GM12878 (cell line): ENCODE measurements around the gene CMTM3. TPM values are rescaled to one million over a fixed set of nuclear protein-coding genes. Genes with fewer than 3 reads are reported as not detected.

Source experiments
- ATAC-seq: fragments of 200-7000 bp; cut with Tn5 transposase; 3 replicates; pipeline ENCODE4 v1.9.1; 2020; ENCODE audit warnings: mild to moderate bottlenecking, moderate library complexity
- Bru-seq: library from RNA; stranded (reverse); fragments of 400-500 nt; gene quantifications from one replicate; lab custom pipeline; 2021; lab: Mats Ljungman, UMichigan
- BruChase-seq, 2 experiments: library from RNA; stranded (reverse); fragments of 400-500 nt; gene quantifications; one replicate each; lab custom pipeline; 2021; lab: Mats Ljungman, UMichigan
- BruUV-seq: library from RNA; stranded (reverse); fragments of 400-500 nt; replicated peaks from 2 replicates; lab custom pipeline; 2021; lab: Mats Ljungman, UMichigan
- CTCF ChIA-PET: fragments of 300-600 bp; sonication (Branson Sonifier 250); formaldehyde crosslinking; extraction: SDS; loops from one replicate; lab custom pipeline; 2021; ENCODE audit warnings: inconsistent platforms; lab: Yijun Ruan, JAX
- POLR2A ChIA-PET: fragments of 350-600 bp; formaldehyde crosslinking; extraction: SDS; loops from one replicate; lab custom pipeline; 2021; ENCODE audit warnings: inconsistent platforms; lab: Charles Lee
- RAD21 ChIA-PET: fragments of 300-600 bp; sonication (Branson Sonifier 250); formaldehyde crosslinking; loops from one replicate; lab custom pipeline; 2023; ENCODE audit warnings: antibody characterized with exemption; ENCODE audit not compliant: unreplicated experiment; lab: Charles Lee
- SMC1A ChIA-PET: fragments of 300-600 bp; sonication (Branson Sonifier 250); formaldehyde crosslinking; loops from one replicate; lab custom pipeline; 2023; ENCODE audit not compliant: unreplicated experiment, uncharacterized antibody; lab: Charles Lee
- DNase-seq: peaks from one replicate; pipeline ENCODE4 v3.0.0-alpha.2; 2011; ENCODE audit warnings: low read depth, low spot score
- FAIRE-seq: peaks from 3 replicates; lab custom pipeline; 2011; peaks lifted over from hg19 to GRCh38; lab: Jason Lieb, UNC
- H2AFZ ChIP-seq: 2 replicates; pipeline ENCODE4 v1.6.0; 2011; ENCODE audit warnings: low read depth, low read length, control low read depth; ENCODE audit not compliant: control insufficient read depth
- H3K27ac ChIP-seq: 2 replicates; pipeline ENCODE4 v1.5.1; 2011; ENCODE audit warnings: control low read depth; ENCODE audit not compliant: control insufficient read depth, insufficient read depth
- H3K27me3 ChIP-seq, 2 experiments: replicated peaks in 1 of 2; 2 replicates each; pipeline versions ENCODE4 v1.6.0 to v1.6.1; 2011; ENCODE audit warnings: low read length in 1 of 2; ENCODE audit not compliant: control insufficient read depth in 2 of 2, insufficient read depth in 2 of 2
- H3K36me3 ChIP-seq, 2 experiments: 2 replicates each; pipeline ENCODE4 v1.5.1; 2011; ENCODE audit warnings: low read length in 1 of 2; ENCODE audit not compliant: control insufficient read depth in 2 of 2, insufficient read depth in 2 of 2
- H3K4me1 ChIP-seq: 2 replicates; pipeline ENCODE4 v1.6.1; 2011; ENCODE audit warnings: mild to moderate bottlenecking, low read length, moderate library complexity, mixed read lengths; ENCODE audit not compliant: control insufficient read depth, insufficient read depth
- H3K4me2 ChIP-seq: 2 replicates; pipeline ENCODE4 v1.6.0; 2011; ENCODE audit warnings: control low read depth; ENCODE audit not compliant: control insufficient read depth, insufficient read depth
- H3K4me3 ChIP-seq: fragments of 200-600 bp; sonication (generic); 2 replicates; pipeline ENCODE4 v1.5.1; 2016
- H3K79me2 ChIP-seq: 2 replicates; pipeline ENCODE4 v1.6.0; 2011; ENCODE audit warnings: low read length; ENCODE audit not compliant: control insufficient read depth, insufficient read depth
- H3K9ac ChIP-seq: 2 replicates; pipeline ENCODE4 v1.8.0; 2011; ENCODE audit warnings: low read length, control low read depth, mixed read lengths; ENCODE audit not compliant: control insufficient read depth, insufficient read depth
- H3K9me3 ChIP-seq: replicated peaks from 3 replicates; pipeline ENCODE4 v1.5.1; 2011; ENCODE audit warnings: mild to moderate bottlenecking, low read length; ENCODE audit not compliant: control insufficient read depth, insufficient read depth
- H4K20me1 ChIP-seq: 2 replicates; pipeline ENCODE4 v1.6.0; 2011; ENCODE audit not compliant: control insufficient read depth, insufficient read depth
- NR2F1 ChIP-seq: fragments of 450-650 bp; conservative IDR thresholded peaks from 2 replicates; pipeline ENCODE4 v1.6.1; 2017; ENCODE audit warnings: mild to moderate bottlenecking
- RB1 ChIP-seq: fragments of 450-650 bp; formaldehyde crosslinking; IDR thresholded peaks from 2 replicates; pipeline ENCODE4 v1.6.1; 2017; ENCODE audit warnings: mild to moderate bottlenecking, borderline replicate concordance
- SMC3 ChIP-seq: IDR thresholded peaks from 2 replicates; pipeline ENCODE4 v1.6.1; 2011; ENCODE audit warnings: low read length, improper control_type of control experiment, borderline replicate concordance
- TCF12 ChIP-seq: IDR thresholded peaks from 2 replicates; pipeline ENCODE4 v1.6.1; 2011; ENCODE audit warnings: low read depth, mild to moderate bottlenecking, low read length
- YY1 ChIP-seq: IDR thresholded peaks from 2 replicates; pipeline ENCODE4 v1.6.1; 2011; ENCODE audit warnings: low read depth, mild to moderate bottlenecking, low read length
- WGBS: methylation state at CpG from one replicate; pipeline ENCODE4 v1.1.6; 2016; ENCODE audit warnings: low lambda C conversion rate; ENCODE audit not compliant: insufficient replicate concordance, insufficient coverage; ENCODE audit errors: missing lambda C conversion rate; 5-methylcytosine and 5-hydroxymethylcytosine counted together
- in situ Hi-C: fragments of 300-500 bp; cut with MboI; formaldehyde crosslinking; loops from 9 replicates; pipeline ENCODE4 v1.14.3; 2018; ENCODE audit warnings: mixed read lengths
- intact Hi-C: fragments of 100-400 bp; cut with micrococcal nuclease; formaldehyde crosslinking; loops from one replicate; pipeline ENCODE4 v1.14.2; 2022; ENCODE audit not compliant: unreplicated experiment
- long read RNA-seq, 2 experiments: library from polyadenylated mRNA; unstranded; transcript quantifications; one replicate each; pipeline ENCODE4 v2.0.0, GENCODE V29; 2019 to 2020
- polyA minus RNA-seq, 3 experiments: library from RNA; depleted of rRNA, polyadenylated mRNA; stranded (reverse); fragments of >200 nt; gene quantifications; 2 replicates each; pipeline ENCODE4 v1.2.3, GENCODE V29; 2011
- polyA plus RNA-seq, 11 experiments: library from polyadenylated mRNA; depleted of rRNA in 4 of 11; unstranded in 6 of 11; stranded (reverse) in 5 of 11; fragments of >200 nt; fragmentation: Nextera tagmentation in 4 of 11; fragmentation: Illumina TruSeq in 1 of 11; extraction: Ambion mirVana in 4 of 11; extraction: Trizol in 1 of 11; gene quantifications; 1 replicate in 1 of 11; 2 replicates in 10 of 11; pipeline versions ENCODE4 v1.2.1 to v1.2.3, GENCODE V29; 2011 to 2016; ENCODE audit warnings: inconsistent platforms in 2 of 11, missing spikeins in 2 of 11, low read depth in 1 of 11
- total RNA-seq, 4 experiments: library from RNA; depleted of rRNA in 3 of 4; stranded (reverse); fragments of >200 nt in 3 of 4; fragmentation: Illumina TruSeq in 1 of 4; extraction: Trizol in 1 of 4; gene quantifications; 2 replicates each; pipeline versions ENCODE4 v1.2.1 to v1.2.3, GENCODE V29; 2013 to 2021
- TF ChIP-seq, protein P1 (sequence below), 3 experiments: IDR thresholded peaks in 2 of 3; conservative IDR thresholded peaks in 1 of 3; 2 replicates each; pipeline ENCODE4 v1.5.1; 2011; ENCODE audit warnings: low read depth in 3 of 3, low read length in 3 of 3, mild to moderate bottlenecking in 3 of 3, control low read depth in 2 of 3, moderate library complexity in 2 of 3, inconsistent platforms in 1 of 3, mixed read lengths in 1 of 3; ENCODE audit not compliant: control insufficient read depth in 2 of 3, insufficient read depth in 1 of 3; ENCODE audit errors: extremely low read depth in 1 of 3
- TF ChIP-seq, protein P2 (sequence below): fragments of 450-650 bp; IDR thresholded peaks from 2 replicates; pipeline ENCODE4 v1.6.1; 2018; ENCODE audit warnings: mild to moderate bottlenecking, low read depth, moderate library complexity; ENCODE audit not compliant: partially characterized antibody

Gene CMTM3
- total RNA-seq (2013; cell fraction: nucleolus; rRNA removed), result 11.5 and 12.5 TPM in 2 replicates
- 11.7 and 12.8 TPM in 2 replicates for total RNA-seq (2014; rRNA removed)
- 10.9 and 11.7 TPM in 2 replicates for total RNA-seq (2014; rRNA removed; fragmentation: Illumina TruSeq; extraction: Trizol)
- 31.5 and 35.5 TPM in 2 replicates for total RNA-seq (2021)
- 9.4 TPM for polyA plus RNA-seq (2011; ENCODE audit: low read depth)
- 28.7 and 47.4 TPM in 2 replicates for polyA plus RNA-seq (2011; rRNA removed)
- polyA plus RNA-seq (2011; cell fraction: cytosol; rRNA removed), result 49.0 and 53.8 TPM in 2 replicates
- polyA plus RNA-seq (2011; cell fraction: nucleus; rRNA removed), result 34.3 and 35.4 TPM in 2 replicates
- polyA plus RNA-seq (2012), result 13.6 and 14.5 TPM in 2 replicates
- 16.0 and 25.2 TPM in 2 replicates for polyA plus RNA-seq (2014; fragmentation: Illumina TruSeq; extraction: Trizol)
- 10 to 100 TPM in 1 of 2 experiments, 1 to 10 TPM in 1; 5.4 to 16.0 TPM for polyA plus RNA-seq (2014; fragmentation: Nextera tagmentation; extraction: Ambion mirVana)
- 32.0 and 37.1 TPM in 2 replicates for polyA plus RNA-seq (2014; rRNA removed)
- 10 to 100 TPM; 38.8 to 42.3 TPM for polyA plus RNA-seq (2016; fragmentation: Nextera tagmentation; extraction: Ambion mirVana)
- 23.6 and 48.8 TPM in 2 replicates for polyA minus RNA-seq (2011; rRNA and poly(A)+ RNA removed)
- polyA minus RNA-seq (2011; cell fraction: cytosol; rRNA and poly(A)+ RNA removed), result 10.1 and 12.2 TPM in 2 replicates
- 8.3 and 16.8 TPM in 2 replicates for polyA minus RNA-seq (2011; cell fraction: nucleus; rRNA and poly(A)+ RNA removed)
- percentile 72 among the genes with signal in this experiment for Bru-seq, nascent RNA
- BruChase-seq, experiment 1, labeled RNA remaining after a 6-hour chase, result percentile 80 among the genes with signal in this experiment
- percentile 79 among the genes with signal in this experiment for BruChase-seq, experiment 2, labeled RNA remaining after a 2-hour chase
- long read RNA-seq, experiment 1, transcript CMTM3-214 (5 exons, 1,934 nt), result major isoform, 27 of 36 reads
- long read RNA-seq, experiment 1, partial matches to known transcripts, result 1 of 36 reads
- long read RNA-seq, experiment 1, other reads (novel, unspliced or antisense), result 6 of 36 reads
- long read RNA-seq, experiment 2, partial matches to known transcripts, result 5 of 27 reads
- long read RNA-seq, experiment 2, other reads (novel, unspliced or antisense), result 17 of 27 reads

GRCh38 chr16:66604376-66605176 is at the start of gene CMTM3:
CMTM3 (plus strand) TSS chr16:66604704; CDS start chr16:66604806, 102 bp downstream.
- Histone ChIP-seq H4K20me1 (no peaks in the 10 kb centered on the region), H3K4me2 (peak within 1 kb of the TSS; percentile 81)
- TF ChIP-seq NR2F1 (peak; percentile 25; the same call in 1 of the 2 replicates), RB1 (peak; percentile 35; the same call in 1 of the 2 replicates), TCF12 (0 out of 2 replicates have a peak, but pooled peaks have one; percentile 22), SMC3 (peak; percentile 30; the same call in 1 of the 2 replicates), YY1 (peak; percentile 42; the same call in 1 of the 2 replicates)
- TF ChIP-seq, protein P1, sequence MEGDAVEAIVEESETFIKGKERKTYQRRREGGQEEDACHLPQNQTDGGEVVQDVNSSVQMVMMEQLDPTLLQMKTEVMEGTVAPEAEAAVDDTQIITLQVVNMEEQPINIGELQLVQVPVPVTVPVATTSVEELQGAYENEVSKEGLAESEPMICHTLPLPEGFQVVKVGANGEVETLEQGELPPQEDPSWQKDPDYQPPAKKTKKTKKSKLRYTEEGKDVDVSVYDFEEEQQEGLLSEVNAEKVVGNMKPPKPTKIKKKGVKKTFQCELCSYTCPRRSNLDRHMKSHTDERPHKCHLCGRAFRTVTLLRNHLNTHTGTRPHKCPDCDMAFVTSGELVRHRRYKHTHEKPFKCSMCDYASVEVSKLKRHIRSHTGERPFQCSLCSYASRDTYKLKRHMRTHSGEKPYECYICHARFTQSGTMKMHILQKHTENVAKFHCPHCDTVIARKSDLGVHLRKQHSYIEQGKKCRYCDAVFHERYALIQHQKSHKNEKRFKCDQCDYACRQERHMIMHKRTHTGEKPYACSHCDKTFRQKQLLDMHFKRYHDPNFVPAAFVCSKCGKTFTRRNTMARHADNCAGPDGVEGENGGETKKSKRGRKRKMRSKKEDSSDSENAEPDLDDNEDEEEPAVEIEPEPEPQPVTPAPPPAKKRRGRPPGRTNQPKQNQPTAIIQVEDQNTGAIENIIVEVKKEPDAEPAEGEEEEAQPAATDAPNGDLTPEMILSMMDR (IDR thresholded peaks at IDR 0.05 in 2 of 3, conservative IDR thresholded peaks at IDR 0.05 in 1 of 3; ENCODE audit: control insufficient read depth in 2 of 3, extremely low read depth in 1 of 3, insufficient read depth in 1 of 3, low read depth in 3 of 3, low read length in 3 of 3), result peak; percentile 43 to 69 (median 63); a peak in 5 of 6 replicates
- TF ChIP-seq, protein P2, sequence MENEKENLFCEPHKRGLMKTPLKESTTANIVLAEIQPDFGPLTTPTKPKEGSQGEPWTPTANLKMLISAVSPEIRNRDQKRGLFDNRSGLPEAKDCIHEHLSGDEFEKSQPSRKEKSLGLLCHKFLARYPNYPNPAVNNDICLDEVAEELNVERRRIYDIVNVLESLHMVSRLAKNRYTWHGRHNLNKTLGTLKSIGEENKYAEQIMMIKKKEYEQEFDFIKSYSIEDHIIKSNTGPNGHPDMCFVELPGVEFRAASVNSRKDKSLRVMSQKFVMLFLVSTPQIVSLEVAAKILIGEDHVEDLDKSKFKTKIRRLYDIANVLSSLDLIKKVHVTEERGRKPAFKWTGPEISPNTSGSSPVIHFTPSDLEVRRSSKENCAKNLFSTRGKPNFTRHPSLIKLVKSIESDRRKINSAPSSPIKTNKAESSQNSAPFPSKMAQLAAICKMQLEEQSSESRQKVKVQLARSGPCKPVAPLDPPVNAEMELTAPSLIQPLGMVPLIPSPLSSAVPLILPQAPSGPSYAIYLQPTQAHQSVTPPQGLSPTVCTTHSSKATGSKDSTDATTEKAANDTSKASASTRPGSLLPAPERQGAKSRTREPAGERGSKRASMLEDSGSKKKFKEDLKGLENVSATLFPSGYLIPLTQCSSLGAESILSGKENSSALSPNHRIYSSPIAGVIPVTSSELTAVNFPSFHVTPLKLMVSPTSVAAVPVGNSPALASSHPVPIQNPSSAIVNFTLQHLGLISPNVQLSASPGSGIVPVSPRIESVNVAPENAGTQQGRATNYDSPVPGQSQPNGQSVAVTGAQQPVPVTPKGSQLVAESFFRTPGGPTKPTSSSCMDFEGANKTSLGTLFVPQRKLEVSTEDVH, result no peak

More at GRCh38 chr16:66604376-66605176, at the start of gene CMTM3:
- FAIRE-seq (no peak), DNase-seq (no peak), ATAC-seq (peak; percentile 67)
- H3K27ac ChIP-seq, result peak within 1 kb of the TSS; percentile 32; the same call in 1 of the 2 replicates
- peaks cover 14% of the 10 kb centered on the region; the same call in 2 of the 3 replicates for H3K9me3 ChIP-seq
- H3K9ac ChIP-seq, result peak within 1 kb of the TSS; percentile 62
- in situ Hi-C loops, result no loop called here
- intact Hi-C loops, result loop anchor here (1.0 to 5.0 kb wide), 3 partner anchors 52 to 198 kb away; partner anchors contain the start of genes CKLF and TK2
- H2AFZ ChIP-seq, result peak within 1 kb of the TSS; percentile 47
- ChIA-PET RAD21 (interaction anchor here (0.6 to 1.8 kb wide), 8 partner anchors 15 to 198 kb away, joined by 3 to 8 read pairs (median 4); no protein-coding TSS in a partner anchor), SMC1A (interaction anchor here (1.3 to 1.8 kb wide), 3 partner anchors 14 to 53 kb away, joined by 5 read pairs; partner anchors contain the start of gene CKLF), CTCF (interaction anchor here (0.7 to 3.7 kb wide), 9 partner anchors 11 to 871 kb away, joined by 3 to 24 read pairs (median 3); no protein-coding TSS in a partner anchor), POLR2A (interaction anchor here (0.5 to 1.2 kb wide), 2 partner anchors 14 to 65 kb away, joined by 4 to 5 read pairs; no protein-coding TSS in a partner anchor)
- no peaks in the 10 kb centered on the region for H3K27me3 ChIP-seq
- no TSS peak for BruUV-seq
- peaks cover 17% of the 10 kb centered on the region for H3K4me1 ChIP-seq
- WGBS, result 0% methylated on average over 44 of the region's 96 CpGs
- H3K79me2 ChIP-seq, result no peaks in the 10 kb centered on the region
- H3K36me3 ChIP-seq, result peaks cover 0 to 2% of the 10 kb centered on the region in 2 experiments; a peak in 2 of 4 replicates
- H3K4me3 ChIP-seq, result peak within 1 kb of the TSS; percentile 72
